ENCODE results near the gene PRSS50.

PRSS50 gene

DNA sequence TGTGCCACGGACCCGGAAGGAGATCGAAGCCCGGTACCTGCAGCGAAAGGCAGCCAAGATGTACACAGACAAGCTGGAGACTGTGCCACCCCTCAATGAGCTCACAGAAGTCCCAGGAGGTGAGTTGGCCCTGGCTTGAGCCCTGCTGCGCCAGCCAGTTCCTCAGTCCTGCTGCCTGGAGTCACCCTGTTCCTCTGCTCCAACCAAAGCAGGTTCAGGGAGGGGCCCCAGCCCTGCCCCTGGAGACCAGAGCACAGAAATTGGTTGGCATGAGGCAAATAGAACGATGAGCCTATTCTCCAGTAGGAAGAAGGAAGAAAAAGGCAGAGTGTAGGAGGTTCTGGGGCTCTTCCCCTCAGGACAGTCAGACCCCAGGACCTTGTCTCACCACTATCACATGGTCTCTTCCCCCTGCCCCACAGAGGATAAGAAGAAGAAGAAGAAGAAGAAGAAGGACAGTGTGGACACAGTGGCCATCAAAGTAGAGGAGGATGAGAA lies 8.5 kb downstream of the PRSS50 start:
- DNase-seq (no peak), ATAC-seq (ENCODE audit: insufficient read depth, low read depth) (no peak)
- no peaks in the 10 kb centered on the region for H3K9me3 ChIP-seq (ENCODE audit: insufficient read depth, low read length, severe bottlenecking)
- H3K36me3 ChIP-seq (ENCODE audit: insufficient read depth, low read length), result no peaks in the 10 kb centered on the region
- no peak overlapping the region for H3K27ac ChIP-seq (ENCODE audit: low read length)
- TF ChIP-seq, protein P1, sequence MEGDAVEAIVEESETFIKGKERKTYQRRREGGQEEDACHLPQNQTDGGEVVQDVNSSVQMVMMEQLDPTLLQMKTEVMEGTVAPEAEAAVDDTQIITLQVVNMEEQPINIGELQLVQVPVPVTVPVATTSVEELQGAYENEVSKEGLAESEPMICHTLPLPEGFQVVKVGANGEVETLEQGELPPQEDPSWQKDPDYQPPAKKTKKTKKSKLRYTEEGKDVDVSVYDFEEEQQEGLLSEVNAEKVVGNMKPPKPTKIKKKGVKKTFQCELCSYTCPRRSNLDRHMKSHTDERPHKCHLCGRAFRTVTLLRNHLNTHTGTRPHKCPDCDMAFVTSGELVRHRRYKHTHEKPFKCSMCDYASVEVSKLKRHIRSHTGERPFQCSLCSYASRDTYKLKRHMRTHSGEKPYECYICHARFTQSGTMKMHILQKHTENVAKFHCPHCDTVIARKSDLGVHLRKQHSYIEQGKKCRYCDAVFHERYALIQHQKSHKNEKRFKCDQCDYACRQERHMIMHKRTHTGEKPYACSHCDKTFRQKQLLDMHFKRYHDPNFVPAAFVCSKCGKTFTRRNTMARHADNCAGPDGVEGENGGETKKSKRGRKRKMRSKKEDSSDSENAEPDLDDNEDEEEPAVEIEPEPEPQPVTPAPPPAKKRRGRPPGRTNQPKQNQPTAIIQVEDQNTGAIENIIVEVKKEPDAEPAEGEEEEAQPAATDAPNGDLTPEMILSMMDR (IDR thresholded peaks at IDR 0.05; ENCODE audit: borderline replicate concordance, extremely low read depth, low read length, poor library complexity, severe bottlenecking), result no peak
- TF ChIP-seq EZH2 (IDR thresholded peaks at IDR 0.05; ENCODE audit: borderline replicate concordance, low read depth, low read length, severe bottlenecking), result no peak
- H2AFZ ChIP-seq (ENCODE audit: low read depth, low read length), result no peak overlapping the region
- H3K4me3 ChIP-seq (ENCODE audit: low read depth in 1 of 2, low read length in 2 of 2), result no peak overlapping the region
- H3K27me3 ChIP-seq (ENCODE audit: insufficient read depth, low read length, poor library complexity), result no peaks in the 10 kb centered on the region
- H3K9ac ChIP-seq (ENCODE audit: low read depth, low read length), result no peak overlapping the region
- no peaks in the 10 kb centered on the region for H3K79me2 ChIP-seq (ENCODE audit: insufficient read depth, low read length)
- no peaks in the 10 kb centered on the region for H4K20me1 ChIP-seq (ENCODE audit: insufficient read depth, low read length)
- H3K4me2 ChIP-seq (ENCODE audit: insufficient read depth, low read length), result no peak overlapping the region
- H3K4me1 ChIP-seq (ENCODE audit: insufficient read depth, low read length), result no peaks in the 10 kb centered on the region

DNA sequence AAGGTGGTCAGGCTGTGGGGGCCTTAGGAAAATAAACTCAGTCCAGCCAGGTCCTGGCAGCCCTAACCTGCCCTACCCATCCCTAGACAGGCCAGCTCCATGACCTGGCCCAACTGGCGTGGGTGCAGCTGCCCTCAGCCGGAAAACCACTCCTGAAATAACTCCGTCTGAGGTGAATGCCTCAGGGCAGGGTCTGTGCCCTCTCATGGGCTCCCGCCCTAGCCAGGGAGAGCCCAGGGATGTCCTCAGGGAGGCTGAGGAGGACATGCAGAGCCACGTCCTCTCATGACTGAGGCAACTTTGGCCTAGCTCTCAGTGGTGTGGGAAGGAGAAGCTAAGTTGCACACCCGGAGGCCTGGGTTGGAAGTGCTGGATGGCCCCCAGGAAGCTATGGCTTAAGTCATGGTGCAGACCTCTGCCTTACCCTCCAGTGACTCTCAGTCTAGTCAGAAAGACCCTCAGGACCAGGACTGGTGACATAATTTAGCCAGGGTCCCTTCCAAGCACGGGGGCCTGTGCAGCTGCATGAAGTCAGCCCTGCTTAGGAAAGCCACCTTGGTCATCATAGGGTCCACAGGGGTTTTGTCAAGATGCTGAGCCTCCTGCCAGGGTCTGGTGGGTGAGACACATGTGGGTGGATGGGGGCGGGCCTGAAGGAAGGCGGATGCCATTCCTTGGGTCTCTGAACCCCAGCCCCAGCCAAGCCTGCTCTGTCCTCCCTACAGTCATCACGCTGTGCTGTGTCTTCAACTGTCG lies 9.1 kb downstream of the PRSS50 start:
- TF ChIP-seq, protein P1 (IDR thresholded peaks at IDR 0.05; ENCODE audit: borderline replicate concordance, extremely low read depth, low read length, poor library complexity, severe bottlenecking), result no peak
- TF ChIP-seq EZH2 (IDR thresholded peaks at IDR 0.05; ENCODE audit: borderline replicate concordance, low read depth, low read length, severe bottlenecking), result no peak
- H2AFZ ChIP-seq (ENCODE audit: low read depth, low read length), result no peak overlapping the region
- DNase-seq, result no peak

DNA sequence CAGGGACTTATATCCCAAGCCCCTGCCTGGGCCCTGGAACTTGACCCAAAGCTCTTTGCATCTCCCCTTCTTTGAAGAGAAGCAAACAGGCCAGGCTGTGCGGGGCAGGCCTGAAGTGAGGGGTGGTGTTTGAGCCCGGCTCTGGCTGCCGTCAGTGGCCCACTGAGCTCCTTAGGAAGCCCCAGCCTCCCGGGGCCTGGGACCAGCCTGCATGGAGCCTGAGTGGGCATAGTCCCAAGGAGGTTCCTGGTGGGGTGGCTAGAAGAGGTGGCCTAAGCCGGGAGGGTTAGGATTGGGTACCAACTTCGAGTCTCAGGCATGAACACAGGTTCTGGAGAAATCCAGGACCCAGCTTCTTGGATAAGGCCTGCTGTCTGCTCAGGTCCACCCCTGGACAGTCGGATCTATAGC lies 10.1 kb downstream of the PRSS50 start:
- H3K27me3 ChIP-seq (ENCODE audit: insufficient read depth, low read length, poor library complexity), result no peaks in the 10 kb centered on the region
- H3K4me2 ChIP-seq (ENCODE audit: insufficient read depth, low read length), result no peak overlapping the region
- DNase-seq (no peak), ATAC-seq (ENCODE audit: insufficient read depth, low read depth) (no peak)
- no peak overlapping the region for H3K4me3 ChIP-seq (ENCODE audit: low read depth in 1 of 2, low read length in 2 of 2)
- no peaks in the 10 kb centered on the region for H3K79me2 ChIP-seq (ENCODE audit: insufficient read depth, low read length)
- no peak overlapping the region for H3K9ac ChIP-seq (ENCODE audit: low read depth, low read length)
- no peak overlapping the region for H3K27ac ChIP-seq (ENCODE audit: low read length)
- H3K9me3 ChIP-seq (ENCODE audit: insufficient read depth, low read length, severe bottlenecking), result no peaks in the 10 kb centered on the region
- no peak for TF ChIP-seq EZH2 (IDR thresholded peaks at IDR 0.05; ENCODE audit: borderline replicate concordance, low read depth, low read length, severe bottlenecking)
- TF ChIP-seq, protein P1 (IDR thresholded peaks at IDR 0.05; ENCODE audit: borderline replicate concordance, extremely low read depth, low read length, poor library complexity, severe bottlenecking), result no peak
- H4K20me1 ChIP-seq (ENCODE audit: insufficient read depth, low read length), result no peaks in the 10 kb centered on the region
- H3K4me1 ChIP-seq (ENCODE audit: insufficient read depth, low read length), result no peaks in the 10 kb centered on the region
- H2AFZ ChIP-seq (ENCODE audit: low read depth, low read length), result no peak overlapping the region
- no peaks in the 10 kb centered on the region for H3K36me3 ChIP-seq (ENCODE audit: insufficient read depth, low read length)

More for the DNA sequence above, 9.1 kb downstream of the PRSS50 start:
- no peak overlapping the region for H3K27ac ChIP-seq (ENCODE audit: low read length)
- H3K4me2 ChIP-seq (ENCODE audit: insufficient read depth, low read length), result no peak overlapping the region
- no peaks in the 10 kb centered on the region for H3K79me2 ChIP-seq (ENCODE audit: insufficient read depth, low read length)
- no peaks in the 10 kb centered on the region for H3K4me1 ChIP-seq (ENCODE audit: insufficient read depth, low read length)
- no peaks in the 10 kb centered on the region for H4K20me1 ChIP-seq (ENCODE audit: insufficient read depth, low read length)
- no peaks in the 10 kb centered on the region for H3K9me3 ChIP-seq (ENCODE audit: insufficient read depth, low read length, severe bottlenecking)
- H3K36me3 ChIP-seq (ENCODE audit: insufficient read depth, low read length), result no peaks in the 10 kb centered on the region
- no peak overlapping the region for H3K4me3 ChIP-seq (ENCODE audit: low read depth in 1 of 2, low read length in 2 of 2)
- H3K27me3 ChIP-seq (ENCODE audit: insufficient read depth, low read length, poor library complexity), result no peaks in the 10 kb centered on the region
- no peak overlapping the region for H3K9ac ChIP-seq (ENCODE audit: low read depth, low read length)
- ATAC-seq (ENCODE audit: insufficient read depth, low read depth), result no peak
